Measurements from ENCODE around the gene BPIFB3.

Gene BPIFB3

GRCh38 chr20:33063271-33063670 lies 9.6 kb downstream of the BPIFB3 start:
- DNase-seq (ENCODE audit: low read depth) = no peak

GRCh38 chr20:33064572-33065287 lies 11.0 kb downstream of the BPIFB3 start:
- no peak for DNase-seq (ENCODE audit: low read depth)

GRCh38 chr20:33065785-33066184 lies 12.1 kb downstream of the BPIFB3 start:
- no peak for DNase-seq (ENCODE audit: low read depth)

GRCh38 chr20:33067806-33068205 lies 14.1 kb downstream of the BPIFB3 start:
- no peak for DNase-seq (ENCODE audit: low read depth)

- no peak for DNase-seq (ENCODE audit: low read depth)
Observed at GRCh38 chr20:33068251-33068939, 14.7 kb downstream of the BPIFB3 start.

- no peak for DNase-seq (ENCODE audit: low read depth)
Observed at GRCh38 chr20:33069673-33070072, 16.0 kb downstream of the BPIFB3 start.

GRCh38 chr20:33070111-33071053 lies 16.7 kb downstream of the BPIFB3 start:
- no peak for DNase-seq (ENCODE audit: low read depth)

GRCh38 chr20:33071198-33071597 lies 17.5 kb downstream of the BPIFB3 start:
- DNase-seq (ENCODE audit: low read depth) = no peak

GRCh38 chr20:33072362-33072761 lies 18.7 kb downstream of the BPIFB3 start:
- DNase-seq (ENCODE audit: low read depth) = no peak

GRCh38 chr20:33072813-33073212 lies 19.1 kb downstream of the BPIFB3 start:
- DNase-seq (ENCODE audit: low read depth) = no peak

GRCh38 chr20:33074675-33075074 lies 21.0 kb downstream of the BPIFB3 start:
- DNase-seq (ENCODE audit: low read depth) = no peak

- DNase-seq (ENCODE audit: low read depth) = no peak
Observed at GRCh38 chr20:33075281-33075680, 21.6 kb downstream of the BPIFB3 start.

- DNase-seq (ENCODE audit: low read depth) = no peak
Observed at GRCh38 chr20:33076662-33077372, 23.1 kb downstream of the BPIFB3 start.

GRCh38 chr20:33079259-33079658 lies 25.6 kb downstream of the BPIFB3 start, which contains the start of gene BPIFB4:
TSS of gene BPIFB4 (plus strand) at chr20:33079643. CDS start at chr20:33081527, 1,884 bp downstream.
- DNase-seq (ENCODE audit: low read depth) = peak; percentile 34

GRCh38 chr20:33081411-33082154 lies 27.9 kb downstream of the BPIFB3 start:
- DNase-seq (ENCODE audit: low read depth) = no peak

GRCh38 chr20:33082546-33082945 lies 28.8 kb downstream of the BPIFB3 start:
- DNase-seq (ENCODE audit: low read depth) = no peak

- DNase-seq (ENCODE audit: low read depth) = no peak
Observed at GRCh38 chr20:33083544-33084340, 30.0 kb downstream of the BPIFB3 start.

- DNase-seq (ENCODE audit: low read depth) = no peak
Observed at GRCh38 chr20:33084722-33085121, 31.0 kb downstream of the BPIFB3 start.

- DNase-seq (ENCODE audit: low read depth) = no peak
Observed at GRCh38 chr20:33086052-33086722, 32.5 kb downstream of the BPIFB3 start.

- no peak for DNase-seq (ENCODE audit: low read depth)
Observed at GRCh38 chr20:33091147-33091546, 37.4 kb downstream of the BPIFB3 start.
